Measurements from ENCODE around the gene SYT1. TPM values are rescaled to one million over a fixed set of nuclear protein-coding genes. Genes with fewer than 3 reads are reported as not detected.

SYT1 gene
- total and polyA plus RNA-seq, 2 of the 4 experiments (the other 2 are of a cell fraction), result 2.8 to 3.0 TPM

- Histone ChIP-seq H3K18ac (ENCODE audit: low read depth, low read length) (no peak overlapping the region), H3K4me3 (ENCODE audit: insufficient read depth, low read depth, low read length) (no peak overlapping the region), H2BK20ac (ENCODE audit: low read depth, low read length) (no peak overlapping the region), H4K20me1 (ENCODE audit: insufficient read depth, low read length) (no peaks in the 10 kb centered on the region), H2AFZ (replicated peaks; ENCODE audit: low read length, poor library complexity) (no peak overlapping the region), H3K4me1 (ENCODE audit: control insufficient read depth, insufficient read depth, low read length) (peaks cover 2% of the 10 kb centered on the region; the same call in 1 of the 2 replicates), H3K79me1 (ENCODE audit: low read depth in 1 of 2, low read length in 2 of 2) (no peaks in the 10 kb centered on the region), H4K5ac (ENCODE audit: low read depth, low read length) (no peak overlapping the region), H3K9ac (ENCODE audit: low read depth, low read length) (no peak overlapping the region), H2BK120ac (ENCODE audit: low read depth, low read length) (peak overlapping the region; percentile 31), H2AK9ac (replicated peaks; ENCODE audit: low read depth, low read length, poor library complexity) (no peak overlapping the region), H3K9me1 (ENCODE audit: insufficient read depth, low read length) (no peaks in the 10 kb centered on the region; the same call in 1 of the 2 replicates), H3K36me3 (ENCODE audit: control insufficient read depth, insufficient read depth, low read length) (no peaks in the 10 kb centered on the region), H2BK5ac (ENCODE audit: low read depth, low read length, poor library complexity, severe bottlenecking) (no peak overlapping the region), H3K9me3 (ENCODE audit: control insufficient read depth, insufficient read depth, low read length) (no peaks in the 10 kb centered on the region), H3K14ac (replicated peaks; ENCODE audit: low read depth, low read length) (no peak overlapping the region), H3K27ac (ENCODE audit: insufficient read depth, low read length) (no peak overlapping the region), H3K4ac (ENCODE audit: low read depth, low read length) (no peak overlapping the region), H4K91ac (ENCODE audit: insufficient read depth, low read depth, low read length) (no peak overlapping the region), H4K8ac (ENCODE audit: low read depth in 2 of 2, low read length in 2 of 2) (no peak overlapping the region), H3K4me2 (ENCODE audit: low read depth, low read length) (no peak overlapping the region), H3K23ac (ENCODE audit: low read depth, low read length) (no peak overlapping the region), H3K56ac (ENCODE audit: extremely low read depth, insufficient read depth, low read length) (no peak overlapping the region), H2AK5ac (ENCODE audit: low read depth, low read length) (no peak overlapping the region), H2BK15ac (ENCODE audit: low read depth, low read length) (no peak overlapping the region), H3K27me3 (ENCODE audit: control insufficient read depth, insufficient read depth, low read length) (no peaks in the 10 kb centered on the region)
- WGBS, 2 experiments (ENCODE audit: extremely low coverage in 2 of 2, insufficient read length in 1 of 2), result no CpG with 5 or more reads among the region's 1 CpG
- ATAC-seq (ENCODE audit: low read depth) (no peak), DNase-seq (no peak)
- no TSS peak for BruUV-seq (replicated peaks)
- TF ChIP-seq MAFK (IDR thresholded peaks at IDR 0.05; ENCODE audit: low read depth, low read length) (no peak), POLR2A (IDR thresholded peaks at IDR 0.05; ENCODE audit: low read depth, low read length) (no peak), USF2 (IDR thresholded peaks at IDR 0.05; ENCODE audit: low read depth, low read length) (no peak), CEBPB (IDR thresholded peaks at IDR 0.05; ENCODE audit: low read depth, low read length) (no peak), RFX5 (IDR thresholded peaks at IDR 0.05; ENCODE audit: low read depth, low read length) (no peak), CHD1 (IDR thresholded peaks at IDR 0.05; ENCODE audit: low read depth, low read length) (no peak), RCOR1 (IDR thresholded peaks at IDR 0.05; ENCODE audit: insufficient replicate concordance, low read length) (no peak), RAD21 (IDR thresholded peaks at IDR 0.05; ENCODE audit: low read length) (no peak), MXI1 (IDR thresholded peaks at IDR 0.05; ENCODE audit: borderline replicate concordance, low read depth, low read length) (no peak), MAZ (IDR thresholded peaks at IDR 0.05; ENCODE audit: borderline replicate concordance, low read depth, low read length) (no peak), FOS (IDR thresholded peaks at IDR 0.05; ENCODE audit: low read depth, low read length) (no peak), BHLHE40 (IDR thresholded peaks at IDR 0.05; ENCODE audit: low read depth, low read length) (no peak), NFE2L2 (IDR thresholded peaks at IDR 0.05; ENCODE audit: low read depth, low read length) (no peak), SMC3 (IDR thresholded peaks at IDR 0.05; ENCODE audit: low read depth, low read length) (no peak)
- TF ChIP-seq, protein P1, sequence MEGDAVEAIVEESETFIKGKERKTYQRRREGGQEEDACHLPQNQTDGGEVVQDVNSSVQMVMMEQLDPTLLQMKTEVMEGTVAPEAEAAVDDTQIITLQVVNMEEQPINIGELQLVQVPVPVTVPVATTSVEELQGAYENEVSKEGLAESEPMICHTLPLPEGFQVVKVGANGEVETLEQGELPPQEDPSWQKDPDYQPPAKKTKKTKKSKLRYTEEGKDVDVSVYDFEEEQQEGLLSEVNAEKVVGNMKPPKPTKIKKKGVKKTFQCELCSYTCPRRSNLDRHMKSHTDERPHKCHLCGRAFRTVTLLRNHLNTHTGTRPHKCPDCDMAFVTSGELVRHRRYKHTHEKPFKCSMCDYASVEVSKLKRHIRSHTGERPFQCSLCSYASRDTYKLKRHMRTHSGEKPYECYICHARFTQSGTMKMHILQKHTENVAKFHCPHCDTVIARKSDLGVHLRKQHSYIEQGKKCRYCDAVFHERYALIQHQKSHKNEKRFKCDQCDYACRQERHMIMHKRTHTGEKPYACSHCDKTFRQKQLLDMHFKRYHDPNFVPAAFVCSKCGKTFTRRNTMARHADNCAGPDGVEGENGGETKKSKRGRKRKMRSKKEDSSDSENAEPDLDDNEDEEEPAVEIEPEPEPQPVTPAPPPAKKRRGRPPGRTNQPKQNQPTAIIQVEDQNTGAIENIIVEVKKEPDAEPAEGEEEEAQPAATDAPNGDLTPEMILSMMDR (conservative IDR thresholded peaks at IDR 0.05; ENCODE audit: low read depth, low read length), result no peak
- TF ChIP-seq, protein P2, sequence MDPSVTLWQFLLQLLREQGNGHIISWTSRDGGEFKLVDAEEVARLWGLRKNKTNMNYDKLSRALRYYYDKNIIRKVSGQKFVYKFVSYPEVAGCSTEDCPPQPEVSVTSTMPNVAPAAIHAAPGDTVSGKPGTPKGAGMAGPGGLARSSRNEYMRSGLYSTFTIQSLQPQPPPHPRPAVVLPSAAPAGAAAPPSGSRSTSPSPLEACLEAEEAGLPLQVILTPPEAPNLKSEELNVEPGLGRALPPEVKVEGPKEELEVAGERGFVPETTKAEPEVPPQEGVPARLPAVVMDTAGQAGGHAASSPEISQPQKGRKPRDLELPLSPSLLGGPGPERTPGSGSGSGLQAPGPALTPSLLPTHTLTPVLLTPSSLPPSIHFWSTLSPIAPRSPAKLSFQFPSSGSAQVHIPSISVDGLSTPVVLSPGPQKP (IDR thresholded peaks at IDR 0.05; ENCODE audit: borderline replicate concordance, low read depth, low read length), result no peak
- ChIA-PET CTCF (no interaction called here), POLR2A (ENCODE audit: unreplicated experiment) (no interaction called here)
- in situ Hi-C loops (cut with MboI; ENCODE audit: low sequenced_read_pairs), result no loop called here
- intact Hi-C loops (cut with micrococcal nuclease), result loop anchor here (5.0 kb wide), 1 partner anchor 88 kb away; no protein-coding TSS in a partner anchor
- dilution Hi-C loops (cut with HindIII; ENCODE audit: low sequenced_read_pairs, unreplicated experiment), result no loop called here
These were observed 570.0 kb downstream of the SYT1 start for GRCh38 chr12:79434561-79434960.
